ENCODE data around the gene PARK7.

DNA sequence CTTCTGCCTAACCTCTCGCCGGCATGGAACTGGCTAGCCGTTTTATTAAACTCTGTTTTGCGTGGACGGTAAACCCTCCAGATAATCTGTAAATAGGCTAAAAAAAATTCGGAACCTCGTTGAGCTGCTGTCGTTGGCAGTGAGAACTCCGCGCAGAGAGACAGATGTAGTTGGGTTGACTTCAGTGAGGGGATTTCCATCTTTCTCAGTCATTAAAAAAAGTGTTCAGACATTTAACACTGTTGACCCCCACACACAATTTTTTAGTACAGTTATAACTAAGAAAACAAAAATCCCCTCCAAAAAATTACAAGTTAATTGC is 464 bp downstream of the PARK7 start:
- TF ChIP-seq, protein P1, sequence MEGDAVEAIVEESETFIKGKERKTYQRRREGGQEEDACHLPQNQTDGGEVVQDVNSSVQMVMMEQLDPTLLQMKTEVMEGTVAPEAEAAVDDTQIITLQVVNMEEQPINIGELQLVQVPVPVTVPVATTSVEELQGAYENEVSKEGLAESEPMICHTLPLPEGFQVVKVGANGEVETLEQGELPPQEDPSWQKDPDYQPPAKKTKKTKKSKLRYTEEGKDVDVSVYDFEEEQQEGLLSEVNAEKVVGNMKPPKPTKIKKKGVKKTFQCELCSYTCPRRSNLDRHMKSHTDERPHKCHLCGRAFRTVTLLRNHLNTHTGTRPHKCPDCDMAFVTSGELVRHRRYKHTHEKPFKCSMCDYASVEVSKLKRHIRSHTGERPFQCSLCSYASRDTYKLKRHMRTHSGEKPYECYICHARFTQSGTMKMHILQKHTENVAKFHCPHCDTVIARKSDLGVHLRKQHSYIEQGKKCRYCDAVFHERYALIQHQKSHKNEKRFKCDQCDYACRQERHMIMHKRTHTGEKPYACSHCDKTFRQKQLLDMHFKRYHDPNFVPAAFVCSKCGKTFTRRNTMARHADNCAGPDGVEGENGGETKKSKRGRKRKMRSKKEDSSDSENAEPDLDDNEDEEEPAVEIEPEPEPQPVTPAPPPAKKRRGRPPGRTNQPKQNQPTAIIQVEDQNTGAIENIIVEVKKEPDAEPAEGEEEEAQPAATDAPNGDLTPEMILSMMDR (IDR thresholded peaks at IDR 0.05; ENCODE audit: insufficient read depth, low read length) = no peak
- TF ChIP-seq POLR2AphosphoS5 (IDR thresholded peaks at IDR 0.05; ENCODE audit: low read depth) = no peak
- TF ChIP-seq, protein P2, sequence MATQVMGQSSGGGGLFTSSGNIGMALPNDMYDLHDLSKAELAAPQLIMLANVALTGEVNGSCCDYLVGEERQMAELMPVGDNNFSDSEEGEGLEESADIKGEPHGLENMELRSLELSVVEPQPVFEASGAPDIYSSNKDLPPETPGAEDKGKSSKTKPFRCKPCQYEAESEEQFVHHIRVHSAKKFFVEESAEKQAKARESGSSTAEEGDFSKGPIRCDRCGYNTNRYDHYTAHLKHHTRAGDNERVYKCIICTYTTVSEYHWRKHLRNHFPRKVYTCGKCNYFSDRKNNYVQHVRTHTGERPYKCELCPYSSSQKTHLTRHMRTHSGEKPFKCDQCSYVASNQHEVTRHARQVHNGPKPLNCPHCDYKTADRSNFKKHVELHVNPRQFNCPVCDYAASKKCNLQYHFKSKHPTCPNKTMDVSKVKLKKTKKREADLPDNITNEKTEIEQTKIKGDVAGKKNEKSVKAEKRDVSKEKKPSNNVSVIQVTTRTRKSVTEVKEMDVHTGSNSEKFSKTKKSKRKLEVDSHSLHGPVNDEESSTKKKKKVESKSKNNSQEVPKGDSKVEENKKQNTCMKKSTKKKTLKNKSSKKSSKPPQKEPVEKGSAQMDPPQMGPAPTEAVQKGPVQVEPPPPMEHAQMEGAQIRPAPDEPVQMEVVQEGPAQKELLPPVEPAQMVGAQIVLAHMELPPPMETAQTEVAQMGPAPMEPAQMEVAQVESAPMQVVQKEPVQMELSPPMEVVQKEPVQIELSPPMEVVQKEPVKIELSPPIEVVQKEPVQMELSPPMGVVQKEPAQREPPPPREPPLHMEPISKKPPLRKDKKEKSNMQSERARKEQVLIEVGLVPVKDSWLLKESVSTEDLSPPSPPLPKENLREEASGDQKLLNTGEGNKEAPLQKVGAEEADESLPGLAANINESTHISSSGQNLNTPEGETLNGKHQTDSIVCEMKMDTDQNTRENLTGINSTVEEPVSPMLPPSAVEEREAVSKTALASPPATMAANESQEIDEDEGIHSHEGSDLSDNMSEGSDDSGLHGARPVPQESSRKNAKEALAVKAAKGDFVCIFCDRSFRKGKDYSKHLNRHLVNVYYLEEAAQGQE (IDR thresholded peaks at IDR 0.05; ENCODE audit: insufficient replicate concordance, low read depth) = no peak
